ENCODE data around the gene DDX53.

GRCh38 chrX:23012162-23012561 lies 12.4 kb downstream of the DDX53 start:
- TF ChIP-seq, protein P1, sequence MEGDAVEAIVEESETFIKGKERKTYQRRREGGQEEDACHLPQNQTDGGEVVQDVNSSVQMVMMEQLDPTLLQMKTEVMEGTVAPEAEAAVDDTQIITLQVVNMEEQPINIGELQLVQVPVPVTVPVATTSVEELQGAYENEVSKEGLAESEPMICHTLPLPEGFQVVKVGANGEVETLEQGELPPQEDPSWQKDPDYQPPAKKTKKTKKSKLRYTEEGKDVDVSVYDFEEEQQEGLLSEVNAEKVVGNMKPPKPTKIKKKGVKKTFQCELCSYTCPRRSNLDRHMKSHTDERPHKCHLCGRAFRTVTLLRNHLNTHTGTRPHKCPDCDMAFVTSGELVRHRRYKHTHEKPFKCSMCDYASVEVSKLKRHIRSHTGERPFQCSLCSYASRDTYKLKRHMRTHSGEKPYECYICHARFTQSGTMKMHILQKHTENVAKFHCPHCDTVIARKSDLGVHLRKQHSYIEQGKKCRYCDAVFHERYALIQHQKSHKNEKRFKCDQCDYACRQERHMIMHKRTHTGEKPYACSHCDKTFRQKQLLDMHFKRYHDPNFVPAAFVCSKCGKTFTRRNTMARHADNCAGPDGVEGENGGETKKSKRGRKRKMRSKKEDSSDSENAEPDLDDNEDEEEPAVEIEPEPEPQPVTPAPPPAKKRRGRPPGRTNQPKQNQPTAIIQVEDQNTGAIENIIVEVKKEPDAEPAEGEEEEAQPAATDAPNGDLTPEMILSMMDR (IDR thresholded peaks at IDR 0.05), result no peak
- TF ChIP-seq EP300 (IDR thresholded peaks at IDR 0.05; ENCODE audit: low read depth), result no peak

Measured in transverse colon (tissue), 3 donors.